ENCODE measurements around the gene KIFAP3. TPM values are rescaled to one million over a fixed set of nuclear protein-coding genes. Genes with fewer than 3 reads are reported as not detected.

KIFAP3 gene
- total and polyA plus RNA-seq, 2 experiments from 2014 or later: 60.6 to 75.8 TPM

GRCh38 chr1:169892176-169892926, 182.1 kb downstream of the KIFAP3 start:
- H3K27ac ChIP-seq: peak overlapping the region; percentile 96
- H3K27me3 ChIP-seq: no peaks in the 10 kb centered on the region
- peak overlapping the region; percentile 85 for H3K4me3 ChIP-seq
- H3K4me1 ChIP-seq (ENCODE audit: low read depth): peaks cover 11% of the 10 kb centered on the region
- TF ChIP-seq CTCF (IDR thresholded peaks at IDR 0.05; ENCODE audit: low read depth, low read length): no peak
- H3K36me3 ChIP-seq: peaks cover 14% of the 10 kb centered on the region
- DNase-seq (ENCODE audit: low read depth in 1 of 2, low spot score in 1 of 2): no peak
- H3K9me3 ChIP-seq (ENCODE audit: low read depth): no peaks in the 10 kb centered on the region

GRCh38 chr1:169891539-169891885, 183.0 kb downstream of the KIFAP3 start:
- no peak overlapping the region for H3K4me3 ChIP-seq
- peaks cover 20% of the 10 kb centered on the region for H3K36me3 ChIP-seq
- no peak overlapping the region for H3K27ac ChIP-seq
- H3K9me3 ChIP-seq (ENCODE audit: low read depth): no peaks in the 10 kb centered on the region
- peaks cover 11% of the 10 kb centered on the region for H3K4me1 ChIP-seq (ENCODE audit: low read depth)
- no peak for DNase-seq (ENCODE audit: low read depth in 1 of 2, low spot score in 1 of 2)
- TF ChIP-seq CTCF (IDR thresholded peaks at IDR 0.05; ENCODE audit: low read depth, low read length): no peak
- no peaks in the 10 kb centered on the region for H3K27me3 ChIP-seq

GRCh38 chr1:169890761-169891538, 183.5 kb downstream of the KIFAP3 start:
- TF ChIP-seq CTCF (IDR thresholded peaks at IDR 0.05; ENCODE audit: low read depth, low read length): no peak
- Histone ChIP-seq H3K4me3 (no peak overlapping the region), H3K4me1 (ENCODE audit: low read depth) (peaks cover 11% of the 10 kb centered on the region), H3K27ac (no peak overlapping the region), H3K9me3 (ENCODE audit: low read depth) (no peaks in the 10 kb centered on the region), H3K36me3 (peaks cover 21% of the 10 kb centered on the region), H3K27me3 (no peaks in the 10 kb centered on the region)
- no peak for DNase-seq (ENCODE audit: low read depth in 1 of 2, low spot score in 1 of 2)

GRCh38 chr1:169889871-169890270, 184.6 kb downstream of the KIFAP3 start:
- H3K27ac ChIP-seq: no peak overlapping the region
- peaks cover 11% of the 10 kb centered on the region for H3K4me1 ChIP-seq (ENCODE audit: low read depth)
- TF ChIP-seq CTCF (IDR thresholded peaks at IDR 0.05; ENCODE audit: low read depth, low read length): no peak
- H3K36me3 ChIP-seq: peaks cover 21% of the 10 kb centered on the region
- no peak overlapping the region for H3K4me3 ChIP-seq
- H3K9me3 ChIP-seq (ENCODE audit: low read depth): no peaks in the 10 kb centered on the region
- H3K27me3 ChIP-seq: no peaks in the 10 kb centered on the region
- DNase-seq (ENCODE audit: low read depth in 1 of 2, low spot score in 1 of 2): no peak

- Histone ChIP-seq H3K9me3 (ENCODE audit: low read depth) (no peaks in the 10 kb centered on the region), H3K27me3 (no peaks in the 10 kb centered on the region), H3K4me3 (no peak overlapping the region), H3K36me3 (peaks cover 21% of the 10 kb centered on the region), H3K4me1 (ENCODE audit: low read depth) (peaks cover 5% of the 10 kb centered on the region), H3K27ac (no peak overlapping the region)
- TF ChIP-seq CTCF (IDR thresholded peaks at IDR 0.05; ENCODE audit: low read depth, low read length): no peak
- no peak for DNase-seq (ENCODE audit: low read depth in 1 of 2, low spot score in 1 of 2)
Observed at GRCh38 chr1:169886931-169887330, 187.6 kb downstream of the KIFAP3 start.
